ENCODE data around the gene TSSK3. TPM values are rescaled to one million over a fixed set of nuclear protein-coding genes. Genes with fewer than 3 reads are reported as not detected.

TSSK3 gene
- total and polyA plus RNA-seq, 7 experiments from 2014 or later: 0.50 to 7.2 (median 2.7) TPM

DNA sequence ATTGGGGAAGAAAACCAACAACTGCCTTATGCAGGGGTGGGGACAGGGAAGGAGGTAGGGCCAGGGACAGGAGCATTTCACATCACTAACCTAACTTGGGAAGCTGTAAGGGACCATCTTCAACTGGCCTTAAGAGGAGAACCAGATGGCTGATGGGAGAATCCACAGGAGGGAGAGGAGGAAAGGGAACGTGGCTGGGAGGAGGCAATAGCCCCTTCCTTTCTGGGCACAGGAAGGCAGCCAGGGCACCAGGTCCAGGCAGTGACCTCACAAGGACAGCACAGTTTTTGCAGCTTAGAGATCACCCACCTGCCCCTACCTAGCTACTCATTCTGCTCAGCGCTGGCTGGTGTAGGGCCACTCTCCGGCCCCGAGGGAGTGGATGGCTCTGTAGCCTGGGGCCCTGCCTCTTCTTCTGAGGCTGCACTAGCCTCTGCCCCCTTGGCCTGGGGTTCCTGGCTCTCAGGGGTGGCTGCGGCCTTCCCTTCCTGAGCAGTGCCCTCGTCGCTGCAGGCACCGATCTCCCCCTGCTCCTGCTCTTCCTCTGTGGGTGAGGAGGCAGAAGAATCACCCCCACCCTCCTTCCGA is 28.0 kb upstream of the TSSK3 start:
- H3K4me1 Mint-ChIP-seq: peaks cover 35 to 52% (median 45%) of the 10 kb centered on the region in 7 donors
- CTCF ChIA-PET: interaction anchor here (0.6 kb wide), 2 partner anchors 18 to 43 kb away, joined by 3 read pairs; partner anchors contain the start of gene HDAC1

DNA sequence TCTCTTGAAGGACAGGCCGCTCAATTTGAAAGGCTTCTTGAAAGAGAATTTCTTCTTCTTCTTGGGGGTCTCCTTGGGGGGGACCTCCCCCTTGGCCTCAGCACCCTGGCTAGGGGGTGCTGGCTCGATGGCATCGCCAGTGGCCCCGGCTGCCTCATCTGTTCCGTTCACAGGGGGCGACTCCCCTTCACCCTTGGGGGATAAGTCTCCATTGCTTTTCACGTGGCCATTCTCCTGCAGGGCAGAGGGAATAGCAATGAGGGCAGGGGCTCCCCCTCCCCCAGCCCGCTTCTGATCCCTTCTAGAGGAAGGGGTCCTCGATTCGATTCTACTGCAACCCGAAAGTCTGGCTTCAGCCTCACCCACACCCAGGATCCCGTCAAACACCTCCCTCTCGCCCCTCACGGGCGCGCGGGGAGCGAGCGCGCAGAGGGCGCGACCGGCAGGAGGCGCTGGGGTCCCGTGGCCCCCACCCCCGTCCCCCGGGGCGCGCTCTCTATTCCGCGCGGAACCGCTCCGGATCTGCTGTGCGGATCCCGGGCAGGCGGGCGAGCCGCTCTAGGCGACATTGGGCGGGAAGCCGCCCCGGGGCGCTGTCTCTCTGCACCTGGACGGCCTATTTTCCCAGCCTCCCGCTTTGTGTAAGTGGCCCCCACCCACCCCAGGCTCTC is 27.3 kb upstream of the TSSK3 start:
- no peaks in the 10 kb centered on the region for H3K9me3 ChIP-seq (ENCODE audit: control insufficient read depth in 2 of 3, low read length in 3 of 3)
- ChIA-PET POLR2A (interaction anchor here (0.8 to 6.3 kb wide), 28 partner anchors 11 to 195 kb away, joined by 3 to 64 read pairs (median 10); partner anchors contain the start of genes BSDC1, CCDC28B, HDAC1 and IQCC), CTCF (interaction anchor here (1.4 to 3.0 kb wide), 3 partner anchors 55 to 119 kb away, joined by 4 to 14 read pairs (median 13); no protein-coding TSS in a partner anchor)
- ATAC-seq (peak; percentile 67), DNase-seq (peak; percentile 63 to 77 (median 71))
- peaks cover 6 to 17% (median 8%) of the 10 kb centered on the region in 5 donors for H3K36me3 Mint-ChIP-seq
- H3K27me3 Mint-ChIP-seq: no peaks in the 10 kb centered on the region
- H3K4me1 ChIP-seq (ENCODE audit: control insufficient read depth in 2 of 2, insufficient read depth in 2 of 2, low read length in 2 of 2): peaks cover 20 to 33% of the 10 kb centered on the region in 2 donors
- H3K4me3 Mint-ChIP-seq: peak overlapping the region; percentile 82 to 93 (median 90)
- peaks cover 6 to 28% (median 12%) of the 10 kb centered on the region in 3 experiments for H3K36me3 ChIP-seq (ENCODE audit: control insufficient read depth in 2 of 3, insufficient read depth in 3 of 3, low read length in 3 of 3)
- intact Hi-C loops (cut with micrococcal nuclease): loop anchor here (1.0 to 5.0 kb wide), 12 partner anchors 13 to 688 kb away; partner anchors contain the start of genes BSDC1 (in 1 of the 2), HDAC1 (in 1 of the 2), TMEM39B (in 1 of the 2) and TXLNA (in 1 of the 2)
- H3K4me3 ChIP-seq (ENCODE audit: low read length): peak overlapping the region; percentile 60
- H3K27ac ChIP-seq (ENCODE audit: low read depth, low read length): peak overlapping the region; percentile 70
- H3K4me1 Mint-ChIP-seq: peaks cover 38 to 52% (median 45%) of the 10 kb centered on the region in 7 donors
- no peaks in the 10 kb centered on the region for H3K9me3 Mint-ChIP-seq
- H3K27ac Mint-ChIP-seq: peak overlapping the region; percentile 74 to 95 (median 89)
- H3K27me3 ChIP-seq (ENCODE audit: control insufficient read depth in 2 of 2, insufficient read depth in 2 of 2, low read length in 2 of 2): no peaks in the 10 kb centered on the region

More for the DNA sequence above, 28.0 kb upstream of the TSSK3 start:
- Histone ChIP-seq H3K4me3 (ENCODE audit: low read length) (peak overlapping the region; percentile 60), H3K27me3 (ENCODE audit: control insufficient read depth in 2 of 2, insufficient read depth in 2 of 2, low read length in 2 of 2) (no peaks in the 10 kb centered on the region), H3K9me3 (ENCODE audit: control insufficient read depth in 2 of 3, low read length in 3 of 3) (no peaks in the 10 kb centered on the region), H3K36me3 (ENCODE audit: control insufficient read depth in 2 of 3, insufficient read depth in 3 of 3, low read length in 3 of 3) (peaks cover 6 to 34% (median 18%) of the 10 kb centered on the region in 3 experiments), H3K27ac (ENCODE audit: low read depth, low read length) (peak overlapping the region; percentile 70), H3K4me1 (ENCODE audit: control insufficient read depth in 2 of 2, insufficient read depth in 2 of 2, low read length in 2 of 2) (peaks cover 20 to 33% of the 10 kb centered on the region in 2 donors)
- Mint-ChIP-seq H3K9me3 (no peaks in the 10 kb centered on the region), H3K4me3 (peak overlapping the region; percentile 82 to 93 (median 90)), H3K36me3 (peaks cover 8 to 21% (median 10%) of the 10 kb centered on the region in 5 donors), H3K27ac (peak overlapping the region; percentile 66 to 95 (median 89)), H3K27me3 (no peaks in the 10 kb centered on the region)
- ATAC-seq (no peak), DNase-seq (no peak)
- POLR2A ChIA-PET: interaction anchor here (0.7 to 6.3 kb wide), 7 partner anchors 12 to 94 kb away, joined by 3 to 64 read pairs (median 4); no protein-coding TSS in a partner anchor
- intact Hi-C loops (cut with micrococcal nuclease): loop anchor here in 1 of 2 donors (2.0 kb wide), 1 partner anchor 86 kb away; no protein-coding TSS in a partner anchor

DNA sequence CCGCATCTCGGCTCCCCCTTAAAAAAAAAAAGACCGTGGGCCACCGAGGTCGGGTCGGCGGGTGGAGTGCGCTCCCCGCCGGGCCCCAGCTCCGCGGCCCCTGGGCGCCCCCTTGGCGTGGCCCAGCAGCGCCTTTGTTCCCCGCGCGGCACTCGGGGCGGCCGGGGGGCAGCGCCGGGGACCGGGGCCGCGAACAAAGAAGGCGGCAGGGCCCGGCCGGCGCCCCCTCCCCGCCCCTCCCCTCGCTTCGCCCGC is 26.9 kb upstream of the TSSK3 start:
- H3K27ac Mint-ChIP-seq: no peak overlapping the region
- Histone ChIP-seq H3K4me3 (ENCODE audit: low read length) (peak overlapping the region; percentile 60), H3K27me3 (ENCODE audit: control insufficient read depth in 2 of 2, insufficient read depth in 2 of 2, low read length in 2 of 2) (no peaks in the 10 kb centered on the region), H3K9me3 (ENCODE audit: control insufficient read depth in 2 of 3, low read length in 3 of 3) (no peaks in the 10 kb centered on the region), H3K36me3 (ENCODE audit: control insufficient read depth in 2 of 3, insufficient read depth in 3 of 3, low read length in 3 of 3) (peaks cover 6 to 24% (median 11%) of the 10 kb centered on the region in 3 experiments), H3K4me1 (ENCODE audit: control insufficient read depth in 2 of 2, insufficient read depth in 2 of 2, low read length in 2 of 2) (peaks cover 20 to 33% of the 10 kb centered on the region in 2 donors), H3K27ac (ENCODE audit: low read depth, low read length) (peak overlapping the region; percentile 70)
- intact Hi-C loops (cut with micrococcal nuclease): loop anchor here (1.0 to 5.0 kb wide), 12 partner anchors 13 to 688 kb away; partner anchors contain the start of genes BSDC1 (in 1 of the 2), HDAC1 (in 1 of the 2), TMEM39B (in 1 of the 2) and TXLNA (in 1 of the 2)
- peaks cover 6 to 17% (median 8%) of the 10 kb centered on the region in 5 donors for H3K36me3 Mint-ChIP-seq
- DNase-seq (no peak), ATAC-seq (peak; percentile 4)
- ChIA-PET CTCF (interaction anchor here (0.7 to 3.0 kb wide), 8 partner anchors 10 to 126 kb away, joined by 3 to 14 read pairs (median 4); partner anchors contain the start of genes BSDC1 and DCDC2B), POLR2A (interaction anchor here (0.8 to 6.3 kb wide), 29 partner anchors 7 to 195 kb away, joined by 3 to 64 read pairs (median 13); partner anchors contain the start of genes BSDC1, CCDC28B, HDAC1 and IQCC)
- peaks cover 38 to 52% (median 45%) of the 10 kb centered on the region in 7 donors for H3K4me1 Mint-ChIP-seq
- peaks cover 0 to 1% (median 0%) of the 10 kb centered on the region in 5 donors for H3K27me3 Mint-ChIP-seq
- H3K9me3 Mint-ChIP-seq: no peaks in the 10 kb centered on the region
- peak overlapping the region in 7 of 10 donors; percentile 82 to 93 (median 91) for H3K4me3 Mint-ChIP-seq

DNA sequence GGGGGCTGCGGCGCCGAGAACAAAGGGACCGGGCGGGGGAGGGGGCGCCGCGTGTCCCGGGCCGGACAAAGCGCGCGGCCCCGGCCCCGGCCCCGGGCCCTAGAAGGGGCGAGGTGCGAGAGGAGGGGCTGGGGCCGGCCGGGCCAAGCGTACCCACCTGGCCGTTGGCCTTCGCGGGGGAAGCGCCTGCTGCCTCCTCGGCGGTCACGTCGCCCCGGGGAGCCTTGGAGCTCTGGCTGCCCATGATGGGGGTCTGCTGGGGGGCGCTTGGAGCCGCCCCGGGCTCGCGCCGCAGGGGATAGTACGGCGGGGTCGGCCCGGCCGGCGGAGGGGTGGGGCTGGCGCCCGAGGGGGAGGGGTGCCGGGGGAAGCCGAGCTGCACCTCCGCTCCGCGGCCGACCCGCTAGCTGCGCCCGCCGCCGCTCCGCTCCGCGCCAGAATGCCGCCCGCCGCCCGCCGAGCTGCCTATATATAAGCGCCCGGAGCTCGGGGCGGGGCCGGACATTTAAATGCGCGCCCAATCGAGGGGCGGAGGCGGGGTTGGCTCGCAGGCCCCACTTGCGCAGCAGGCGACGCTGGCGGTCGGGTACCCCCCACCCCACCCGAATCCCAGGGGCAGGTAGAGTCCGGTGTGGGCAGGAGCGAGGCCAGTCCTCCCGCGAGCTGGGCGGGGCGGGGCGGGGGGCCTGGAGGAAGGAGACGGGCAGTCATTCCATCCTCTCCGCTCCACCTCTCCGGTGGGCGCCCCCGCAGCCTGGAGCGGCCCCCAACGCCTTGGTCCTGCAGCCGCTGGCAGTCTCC is 26.3 kb upstream of the TSSK3 start, which contains the start of gene MARCKSL1:
Gene MARCKSL1 (minus strand): TSS at position 444 of the 801 bp plus-strand sequence. CDS start 200 bp downstream, at position 244.
- Histone ChIP-seq H3K9me3 (ENCODE audit: control insufficient read depth in 2 of 3, low read length in 3 of 3) (no peaks in the 10 kb centered on the region), H3K27me3 (ENCODE audit: control insufficient read depth in 2 of 2, insufficient read depth in 2 of 2, low read length in 2 of 2) (no peaks in the 10 kb centered on the region), H3K27ac (ENCODE audit: low read depth, low read length) (peak within 1 kb of the TSS; percentile 70), H3K4me3 (ENCODE audit: low read length) (peak within 1 kb of the TSS; percentile 60), H3K4me1 (ENCODE audit: control insufficient read depth in 2 of 2, insufficient read depth in 2 of 2, low read length in 2 of 2) (peaks cover 20 to 33% of the 10 kb centered on the region in 2 donors), H3K36me3 (ENCODE audit: control insufficient read depth in 2 of 3, insufficient read depth in 3 of 3, low read length in 3 of 3) (peaks cover 6 to 19% (median 6%) of the 10 kb centered on the region in 3 experiments)
- Mint-ChIP-seq H3K27me3 (peaks cover 0 to 1% (median 0%) of the 10 kb centered on the region in 5 donors), H3K9me3 (no peaks in the 10 kb centered on the region), H3K27ac (peak within 1 kb of the TSS; percentile 74 to 95 (median 89)), H3K4me1 (peaks cover 38 to 52% (median 43%) of the 10 kb centered on the region in 7 donors), H3K36me3 (peaks cover 1 to 15% (median 6%) of the 10 kb centered on the region in 5 donors), H3K4me3 (peak within 1 kb of the TSS; percentile 82 to 93 (median 90))
- ChIA-PET CTCF (interaction anchor here (0.7 to 3.0 kb wide), 10 partner anchors 9 to 127 kb away, joined by 3 to 14 read pairs (median 4); partner anchors contain the start of genes BSDC1 and DCDC2B), POLR2A (interaction anchor here (0.6 to 6.3 kb wide), 44 partner anchors 8 to 228 kb away, joined by 3 to 64 read pairs (median 6); partner anchors contain the start of genes BSDC1, CCDC28B, HDAC1 and IQCC)
- intact Hi-C loops (cut with micrococcal nuclease): loop anchor here (1.0 to 5.0 kb wide), 16 partner anchors 14 to 689 kb away; partner anchors contain the start of genes BSDC1 (in 2 of the 2), HDAC1 (in 2 of the 2), EIF3I (in 1 of the 2) and TMEM234 (in 1 of the 2)
- peak; percentile 64 for ATAC-seq
- DNase-seq: peak; percentile 81 to 90 (median 87)

DNA sequence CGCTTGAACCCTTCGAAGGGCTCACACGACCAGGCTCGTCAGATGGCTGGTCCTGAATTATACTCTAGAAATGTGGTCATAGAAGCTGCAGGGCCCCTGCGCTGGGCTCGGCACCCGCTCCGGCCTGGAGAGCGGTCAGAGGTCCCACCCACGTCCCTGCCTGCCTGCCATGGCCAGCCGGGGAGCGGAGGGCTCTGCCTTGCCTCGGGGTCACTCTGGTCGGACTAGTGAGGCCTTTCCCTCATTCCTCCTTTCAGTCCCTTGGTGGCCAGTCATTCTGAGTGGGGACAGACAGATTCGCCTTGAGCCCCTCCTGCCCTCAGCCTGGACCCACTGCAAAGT is 25.8 kb upstream of the TSSK3 start:
- CTCF ChIA-PET: interaction anchor here (0.8 to 3.0 kb wide), 8 partner anchors 9 to 121 kb away, joined by 3 to 14 read pairs (median 5); partner anchors contain the start of gene BSDC1
- Mint-ChIP-seq H3K27me3 (peaks cover 0 to 1% (median 0%) of the 10 kb centered on the region in 5 donors), H3K27ac (peak overlapping the region in 7 of 9 donors; percentile 2 to 83 (median 63)), H3K36me3 (peaks cover 0 to 9% (median under 1%) of the 10 kb centered on the region in 5 donors), H3K9me3 (no peaks in the 10 kb centered on the region), H3K4me3 (peak overlapping the region; percentile 56 to 86 (median 78)), H3K4me1 (peaks cover 36 to 48% (median 43%) of the 10 kb centered on the region in 7 donors)
- peaks cover 3 to 13% (median 6%) of the 10 kb centered on the region in 3 experiments for H3K36me3 ChIP-seq (ENCODE audit: control insufficient read depth in 2 of 3, insufficient read depth in 3 of 3, low read length in 3 of 3)
- ATAC-seq (no peak), DNase-seq (no peak)
- H3K4me3 ChIP-seq (ENCODE audit: low read length): peak overlapping the region; percentile 30
- intact Hi-C loops (cut with micrococcal nuclease): loop anchor here (1.0 to 5.0 kb wide), 7 partner anchors 15 to 689 kb away; partner anchors contain the start of genes HDAC1 (in 2 of the 2), BSDC1 (in 1 of the 2), EIF3I (in 1 of the 2) and TMEM234 (in 1 of the 2)
- H3K27me3 ChIP-seq (ENCODE audit: control insufficient read depth in 2 of 2, insufficient read depth in 2 of 2, low read length in 2 of 2): no peaks in the 10 kb centered on the region
- H3K4me1 ChIP-seq (ENCODE audit: control insufficient read depth in 2 of 2, insufficient read depth in 2 of 2, low read length in 2 of 2): peaks cover 20 to 33% of the 10 kb centered on the region in 2 donors
- H3K27ac ChIP-seq (ENCODE audit: low read depth, low read length): peak overlapping the region; percentile 24
- POLR2A ChIA-PET: interaction anchor here (0.7 to 6.3 kb wide), 40 partner anchors 9 to 229 kb away, joined by 3 to 64 read pairs (median 7); partner anchors contain the start of genes BSDC1, CCDC28B, HDAC1 and IQCC
- no peaks in the 10 kb centered on the region for H3K9me3 ChIP-seq (ENCODE audit: control insufficient read depth in 2 of 3, low read length in 3 of 3)

Data from naive thymus-derived CD4-positive, alpha-beta T cell (primary cell).